GM21529 (cell line): Measurements from ENCODE around the gene BRINP3.

Experiments used
- ATAC-seq: cut with Tn5 transposase; IDR thresholded peaks from one replicate; pipeline ENCODE4 v1.9.1; 2021; ENCODE audit not compliant: unreplicated experiment

Gene BRINP3

DNA sequence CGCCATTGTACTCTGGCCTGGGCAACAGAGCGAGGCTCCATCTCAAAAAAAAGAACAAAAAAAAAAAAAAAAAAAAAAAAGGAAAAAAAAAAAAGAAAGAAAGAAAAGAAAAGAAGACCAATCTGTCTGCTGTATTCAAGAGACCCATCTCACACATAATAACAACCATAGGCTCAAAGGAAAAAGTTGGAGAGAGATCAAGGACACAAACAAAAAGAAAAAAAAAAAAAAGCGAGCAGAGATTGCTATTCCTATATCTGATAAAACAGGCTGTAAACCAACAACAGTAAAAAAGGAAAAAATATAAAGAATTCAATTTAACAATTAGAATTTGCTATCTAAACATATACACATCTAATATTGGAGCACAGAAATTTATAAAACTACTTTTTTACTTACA lies 150.4 kb downstream of the BRINP3 start:
- no peak for ATAC-seq

DNA sequence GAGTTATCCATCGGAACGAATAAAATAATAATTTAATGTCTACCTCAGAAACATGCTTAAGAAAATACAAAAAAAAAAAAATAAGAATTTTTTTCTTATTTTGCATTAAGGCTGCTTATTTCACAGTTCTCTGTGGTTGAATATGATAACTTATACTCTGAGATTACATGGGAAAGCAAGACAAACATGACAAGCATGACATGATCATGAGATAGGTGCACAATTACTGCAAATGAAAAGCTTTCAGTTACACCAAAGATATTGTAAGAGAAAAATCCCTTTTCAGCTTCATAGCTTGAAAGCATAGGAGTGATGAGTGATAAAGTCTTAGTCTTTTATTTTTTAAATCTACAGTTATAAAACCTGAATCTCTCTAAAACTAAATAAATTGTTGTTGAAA lies 154.1 kb downstream of the BRINP3 start:
- ATAC-seq = no peak

DNA sequence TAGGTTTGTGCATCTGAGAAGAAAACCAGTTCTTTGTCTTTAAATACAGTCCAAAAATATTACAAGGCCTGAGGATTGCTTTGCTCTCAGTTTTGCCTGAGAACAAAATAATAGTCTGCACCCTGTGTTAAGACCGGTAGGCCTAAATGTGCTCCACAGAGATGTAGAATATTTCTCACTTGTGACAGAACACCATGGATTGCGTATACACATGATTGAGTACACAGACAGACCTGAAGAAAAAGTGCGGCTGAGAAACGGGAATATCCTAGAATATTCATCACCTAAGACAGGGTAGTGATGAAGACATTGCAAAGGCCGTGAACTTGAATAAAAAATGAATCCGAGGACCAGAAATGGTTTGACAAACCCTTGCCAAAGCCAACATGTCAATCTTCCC lies 155.4 kb downstream of the BRINP3 start:
- no peak for ATAC-seq

DNA sequence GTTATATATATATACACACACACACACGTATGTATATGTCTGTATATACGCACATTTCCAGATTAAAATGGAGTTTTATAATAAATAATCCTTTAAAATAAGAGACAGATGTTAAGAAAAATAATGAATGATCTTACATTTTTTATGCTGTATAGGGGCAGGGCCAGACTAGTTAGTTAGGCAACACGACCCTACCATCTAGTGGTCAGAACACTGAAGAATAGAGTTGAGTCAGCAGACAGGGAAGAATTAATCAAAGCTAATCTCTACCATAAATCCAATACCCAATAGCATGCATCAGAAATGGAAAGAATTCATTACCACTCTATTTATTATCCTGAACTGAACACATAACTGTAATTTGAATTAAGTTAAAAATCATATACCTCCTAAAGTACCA lies 156.7 kb downstream of the BRINP3 start:
- no peak for ATAC-seq

DNA sequence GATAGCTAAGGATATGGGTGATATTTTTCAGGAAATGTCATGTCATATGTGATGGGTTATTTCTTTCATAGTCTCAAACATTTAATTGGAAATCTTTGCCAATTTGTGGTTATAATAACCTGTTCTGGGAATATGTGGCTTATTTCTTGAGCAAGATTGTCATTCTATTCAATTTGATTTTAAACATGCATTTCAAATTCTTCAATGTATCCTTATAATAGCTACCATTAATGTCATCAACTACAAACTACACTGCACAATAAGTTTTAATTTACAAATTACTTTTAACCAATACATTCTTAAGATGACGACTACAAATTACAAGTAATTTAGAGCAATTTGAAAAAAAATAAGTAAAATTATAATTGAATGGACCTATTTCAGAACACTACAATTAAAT lies 164.9 kb downstream of the BRINP3 start:
- ATAC-seq = no peak

DNA sequence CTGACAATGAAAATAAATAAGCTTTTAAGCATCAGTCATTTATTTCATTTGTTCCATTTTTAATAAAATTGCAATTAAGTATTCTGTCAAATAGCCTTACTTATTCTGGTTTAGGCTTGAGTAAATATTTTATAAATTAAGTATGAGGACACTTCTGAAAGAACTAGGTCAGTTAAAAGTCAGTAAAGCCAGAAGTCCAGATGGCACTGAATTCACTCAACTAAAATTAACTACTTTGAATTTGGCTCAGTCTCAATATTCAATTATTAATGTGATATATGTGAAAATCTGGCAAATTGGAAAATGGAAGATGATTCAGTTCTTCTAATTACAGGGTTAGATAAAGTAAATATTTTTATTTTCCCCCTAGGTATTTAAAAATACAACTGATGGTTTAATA lies 174.2 kb downstream of the BRINP3 start:
- ATAC-seq = no peak

DNA sequence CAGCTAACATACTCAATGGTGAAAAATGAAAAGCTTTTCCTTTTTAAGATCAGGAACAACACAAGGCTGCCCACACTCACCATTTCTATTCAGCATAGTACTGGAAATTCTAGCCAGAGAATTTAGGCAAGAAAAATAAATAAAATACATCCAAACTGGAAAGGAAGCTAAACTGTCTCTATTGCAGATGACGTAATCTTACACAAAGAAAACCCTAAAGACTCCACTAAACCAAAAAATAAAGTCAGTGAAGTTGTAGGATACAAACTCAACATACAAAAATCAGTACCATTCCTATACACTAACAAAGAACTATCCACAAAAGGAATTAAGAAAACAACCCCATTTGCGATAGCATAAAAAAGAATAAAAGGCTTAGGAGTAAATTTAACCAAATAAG lies 181.2 kb downstream of the BRINP3 start:
- ATAC-seq = no peak

DNA sequence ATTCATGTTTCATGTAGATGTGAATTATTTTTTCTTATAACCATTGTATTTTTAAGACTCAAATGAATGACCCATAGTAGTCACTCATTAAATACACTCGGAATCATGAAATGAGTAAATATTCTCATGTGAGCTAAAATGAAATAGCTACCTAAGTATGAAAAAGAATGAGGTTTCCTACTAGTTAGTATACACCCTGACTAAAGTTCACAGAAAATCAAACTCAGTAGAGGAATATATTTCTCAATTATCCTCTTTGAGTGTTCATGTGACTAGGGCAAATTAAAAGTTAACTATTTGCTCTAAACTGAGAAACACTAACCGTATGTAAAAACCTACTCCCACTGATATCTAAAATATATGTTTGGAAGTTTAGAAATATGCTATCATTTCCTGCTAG lies 187.8 kb downstream of the BRINP3 start:
- ATAC-seq = no peak

DNA sequence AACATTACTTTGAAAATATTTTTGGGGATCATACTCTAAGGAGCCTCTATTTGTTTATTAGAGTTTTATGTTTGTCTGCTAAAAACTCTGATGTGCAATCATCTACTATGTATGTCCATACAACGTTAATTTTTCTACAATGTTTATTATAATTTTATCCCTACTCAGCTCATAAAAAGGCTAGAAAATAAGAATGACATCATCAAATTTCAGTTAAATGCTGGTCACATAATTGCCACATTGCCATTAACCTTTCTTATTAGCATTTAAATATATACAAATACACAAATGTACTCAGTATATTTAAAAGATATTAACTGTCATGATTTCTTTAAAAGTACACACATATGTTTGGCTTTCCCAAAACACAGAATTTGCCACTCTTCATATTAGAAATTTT lies 191.6 kb downstream of the BRINP3 start:
- ATAC-seq = no peak

DNA sequence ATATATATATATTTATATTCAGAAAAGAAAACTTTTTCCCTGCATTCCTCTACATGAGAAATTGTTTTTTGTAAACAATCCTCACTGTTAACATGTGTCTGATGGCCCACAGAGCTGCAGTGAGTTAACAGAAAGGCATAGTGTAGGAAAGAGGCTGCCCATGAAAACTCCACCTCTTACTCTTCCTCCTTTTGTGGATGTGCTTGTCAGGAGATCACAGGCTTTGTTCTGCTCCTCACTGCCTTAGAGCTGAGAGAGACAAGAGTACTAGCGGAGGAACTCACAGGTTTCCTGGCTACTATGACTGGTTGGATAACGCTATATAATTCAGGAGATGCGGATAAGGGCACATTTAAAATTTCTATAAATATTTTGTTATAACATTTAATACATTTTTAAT lies 200.6 kb downstream of the BRINP3 start:
- no peak for ATAC-seq

DNA sequence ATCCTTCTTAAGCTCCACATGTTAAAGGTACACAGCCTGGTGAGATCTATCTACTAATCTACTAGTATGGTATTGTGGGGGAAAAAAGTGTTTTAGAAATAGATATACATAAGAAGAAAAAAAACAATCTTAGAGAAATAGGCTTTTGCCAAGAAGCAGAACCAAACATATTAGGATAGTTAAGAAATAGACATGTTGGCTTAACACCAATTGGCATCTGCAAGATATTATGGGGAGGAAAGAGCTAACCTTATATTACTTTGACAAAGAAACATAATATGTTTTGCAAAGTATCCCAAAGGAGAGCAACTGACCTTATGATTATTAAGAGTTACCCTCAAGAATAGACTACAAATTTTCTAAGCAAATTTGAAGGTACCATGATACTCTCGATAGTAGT lies 202.9 kb downstream of the BRINP3 start:
- no peak for ATAC-seq

DNA sequence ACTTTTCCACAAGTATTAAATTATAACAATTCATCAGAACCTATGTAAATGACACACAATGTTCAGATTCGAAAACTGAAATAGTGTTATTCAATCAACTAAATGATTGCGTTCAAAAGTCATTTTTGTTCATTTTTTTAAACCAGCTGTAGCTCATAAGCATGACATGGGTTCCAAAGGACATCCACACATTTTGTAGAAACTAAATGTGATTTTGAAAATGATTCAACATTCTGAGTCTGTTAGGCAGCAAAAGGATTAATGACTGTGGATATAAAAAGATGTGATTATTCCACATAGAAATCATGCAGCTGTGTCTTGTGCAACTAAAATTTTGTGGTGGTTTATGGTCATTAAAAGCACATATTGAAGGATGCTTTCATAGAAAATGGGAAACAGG lies 204.5 kb downstream of the BRINP3 start:
- ATAC-seq = no peak

DNA sequence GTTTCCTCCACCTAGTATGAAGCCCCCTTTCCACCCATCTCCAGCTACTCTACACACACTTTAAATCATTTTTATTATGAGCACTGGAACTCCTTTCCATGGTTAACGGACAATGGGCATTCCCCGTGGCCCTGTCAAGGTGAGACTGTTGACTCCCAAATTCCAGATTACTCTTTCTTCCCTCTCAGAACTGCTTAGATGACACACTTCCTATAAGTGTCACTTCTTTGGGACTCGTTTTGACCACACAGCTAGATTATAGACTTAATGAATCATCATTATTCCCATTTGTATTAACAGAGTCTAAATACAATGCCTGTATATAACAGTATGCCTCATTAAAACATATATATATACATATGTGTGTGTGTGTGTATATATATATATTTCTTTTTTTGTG lies 215.1 kb downstream of the BRINP3 start:
- ATAC-seq = no peak

DNA sequence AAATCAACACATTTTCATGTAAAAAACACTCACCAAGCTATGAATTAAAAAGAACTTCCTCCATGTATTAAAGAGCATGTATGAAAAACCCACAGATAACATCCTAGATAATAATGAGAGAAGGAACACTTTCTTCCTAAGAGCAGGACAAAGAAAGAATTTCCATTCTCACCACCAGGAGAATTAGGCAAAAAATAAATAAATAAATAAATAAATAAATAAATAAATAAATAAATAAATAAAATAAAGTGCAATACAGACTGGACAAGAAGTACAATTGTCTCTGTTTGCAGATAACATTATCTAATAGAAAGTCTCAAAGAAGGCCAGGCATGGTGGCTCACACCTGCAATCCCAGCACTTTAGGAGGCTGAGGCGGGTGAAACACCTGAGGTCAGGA lies 218.2 kb downstream of the BRINP3 start:
- ATAC-seq = no peak

DNA sequence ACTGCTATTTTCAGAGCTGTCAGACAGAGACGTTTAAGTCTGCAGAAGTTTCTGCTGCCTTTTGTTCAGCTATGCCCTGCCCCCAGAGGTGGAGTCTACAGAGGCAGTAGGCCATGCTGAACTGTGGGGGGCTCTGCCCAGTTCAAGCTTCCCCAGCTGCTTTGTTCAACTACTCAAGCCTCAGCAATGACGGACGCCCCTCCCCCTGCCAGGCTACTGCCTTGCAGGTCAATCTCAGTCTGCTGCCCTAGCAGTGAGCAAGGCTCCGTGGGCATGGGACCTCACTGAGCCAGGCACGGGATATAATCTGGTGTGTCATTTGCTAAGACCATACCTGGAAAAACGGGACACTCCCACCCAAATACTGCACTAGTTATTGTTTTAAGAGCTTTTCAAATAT lies 219.7 kb downstream of the BRINP3 start:
- no peak for ATAC-seq

DNA sequence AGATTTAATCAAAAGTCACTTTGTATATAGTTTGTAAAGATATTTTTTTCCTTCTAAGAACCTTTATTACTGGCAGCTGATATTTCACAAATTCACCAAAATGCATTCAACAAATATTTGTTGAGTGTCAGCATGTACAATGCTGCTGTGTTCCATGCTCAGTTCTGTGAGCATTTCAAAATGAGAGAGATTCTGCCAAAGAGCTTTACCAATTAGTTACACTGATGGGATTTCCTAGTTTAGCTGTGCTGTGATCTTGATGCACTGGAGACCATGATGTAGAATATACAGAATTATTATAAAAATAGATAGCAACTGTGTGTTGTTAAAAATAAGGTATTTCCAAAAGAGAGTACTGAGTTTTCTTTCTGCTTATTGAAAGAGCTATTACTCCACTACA lies 225.6 kb downstream of the BRINP3 start:
- no peak for ATAC-seq

DNA sequence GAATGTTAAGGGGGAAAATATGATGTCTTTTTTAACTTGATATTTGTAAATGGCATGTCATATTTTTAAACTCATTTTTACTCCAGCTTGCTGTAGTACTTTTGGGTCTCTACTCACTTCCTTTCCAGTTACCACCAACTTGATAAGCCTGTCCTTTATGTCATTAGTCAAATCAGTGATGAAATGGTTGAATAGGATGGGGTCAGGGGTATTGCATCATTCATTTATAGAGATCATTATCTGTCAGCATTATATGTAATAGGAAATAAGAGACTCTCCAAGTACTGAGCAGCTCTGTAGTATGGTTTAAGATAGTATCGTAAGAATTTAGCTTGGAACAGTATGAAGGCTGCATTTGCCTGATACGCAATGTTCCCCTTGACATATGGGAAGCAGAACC lies 227.3 kb downstream of the BRINP3 start:
- ATAC-seq = no peak

DNA sequence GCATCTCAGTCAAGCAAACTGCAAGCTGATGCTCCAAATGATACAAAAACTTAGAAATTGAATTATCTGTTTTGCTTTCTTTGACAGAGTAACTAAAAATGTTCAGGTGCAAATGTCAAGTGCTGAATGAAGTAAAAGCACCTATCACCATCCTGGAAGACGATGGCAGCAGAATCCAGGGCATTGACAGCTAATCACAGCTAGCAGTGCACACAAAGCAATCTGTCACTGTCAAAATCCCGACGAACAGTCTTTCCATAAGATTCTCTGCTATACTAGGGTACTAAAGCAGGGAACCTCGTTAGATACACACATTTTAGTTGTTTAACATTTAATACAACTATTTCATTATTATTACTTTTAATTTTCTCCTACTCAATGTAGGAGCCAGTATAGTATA lies 233.3 kb downstream of the BRINP3 start:
- no peak for ATAC-seq

DNA sequence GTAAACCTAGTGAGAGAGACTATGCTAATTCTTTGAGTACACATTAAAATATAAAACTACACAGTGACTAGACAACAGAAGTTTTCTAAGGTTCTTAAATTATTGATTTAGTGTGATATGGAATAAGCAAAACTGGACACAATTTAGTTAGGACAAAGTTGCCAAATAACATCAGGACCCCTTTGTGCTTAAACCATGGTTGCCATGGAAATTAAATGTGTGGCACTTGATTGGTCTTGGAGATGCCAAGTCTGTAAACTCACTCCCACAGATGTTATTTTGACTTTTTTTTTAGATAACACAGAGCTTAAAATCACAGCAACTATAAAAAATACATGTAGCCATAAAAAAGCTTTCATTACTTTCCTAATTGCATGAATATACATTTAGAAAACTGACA lies 234.6 kb downstream of the BRINP3 start:
- ATAC-seq = no peak

DNA sequence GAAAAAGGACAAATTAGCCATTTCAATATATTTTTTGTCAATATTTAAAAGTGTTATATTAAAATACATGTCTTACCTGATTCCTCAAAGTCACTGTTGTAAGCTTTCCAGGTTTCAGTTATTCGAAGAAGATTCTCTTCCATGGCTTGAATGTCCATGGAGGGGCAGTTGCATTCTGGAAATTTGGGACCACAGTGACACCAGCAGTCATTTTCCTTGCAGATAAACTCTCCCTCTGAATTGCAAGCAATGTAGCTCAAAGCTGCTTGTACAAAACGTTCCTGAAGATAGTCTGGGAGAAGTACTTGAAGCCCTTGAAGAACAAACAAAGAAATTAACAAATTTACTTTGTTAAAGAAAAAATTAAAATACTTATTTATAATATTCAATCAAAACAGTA lies 251.7 kb downstream of the BRINP3 start:
- no peak for ATAC-seq

DNA sequence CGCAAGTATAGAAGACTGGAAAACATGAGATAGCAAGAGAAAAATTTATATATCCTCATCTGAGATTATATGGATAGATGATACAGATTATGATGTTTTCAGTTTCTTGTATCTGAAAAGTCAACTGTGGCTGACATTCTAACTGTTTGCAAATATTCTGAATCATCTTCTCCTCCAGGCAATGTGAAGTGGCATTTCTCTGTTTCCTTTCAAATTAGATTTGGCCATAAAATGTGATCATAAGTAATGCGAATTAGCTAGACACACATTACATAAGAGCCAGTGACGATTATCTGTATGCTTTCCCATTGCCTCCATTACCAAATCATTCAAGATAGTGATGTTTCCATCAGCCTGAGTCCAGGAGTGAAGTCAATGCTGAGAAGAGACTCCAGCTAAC lies 265.2 kb downstream of the BRINP3 start:
- ATAC-seq = no peak

DNA sequence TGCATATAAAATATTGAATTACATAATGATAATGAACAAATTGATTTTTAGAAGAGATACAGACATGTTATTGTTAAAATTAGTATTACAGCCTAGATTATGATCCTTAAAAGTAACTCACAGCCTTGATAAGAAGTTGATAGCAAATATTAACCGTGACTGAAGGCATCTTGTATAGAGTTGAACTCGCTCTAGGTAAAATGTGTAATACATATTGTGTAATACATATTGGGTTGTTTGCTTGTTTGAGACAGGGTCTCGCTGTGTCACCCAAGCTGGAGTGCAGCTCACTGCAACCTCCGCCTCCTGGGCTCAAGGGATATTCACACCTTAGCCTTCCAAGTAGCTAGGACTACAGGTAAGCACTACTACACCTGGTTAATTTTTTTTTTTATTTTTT lies 269.9 kb downstream of the BRINP3 start:
- ATAC-seq = no peak

DNA sequence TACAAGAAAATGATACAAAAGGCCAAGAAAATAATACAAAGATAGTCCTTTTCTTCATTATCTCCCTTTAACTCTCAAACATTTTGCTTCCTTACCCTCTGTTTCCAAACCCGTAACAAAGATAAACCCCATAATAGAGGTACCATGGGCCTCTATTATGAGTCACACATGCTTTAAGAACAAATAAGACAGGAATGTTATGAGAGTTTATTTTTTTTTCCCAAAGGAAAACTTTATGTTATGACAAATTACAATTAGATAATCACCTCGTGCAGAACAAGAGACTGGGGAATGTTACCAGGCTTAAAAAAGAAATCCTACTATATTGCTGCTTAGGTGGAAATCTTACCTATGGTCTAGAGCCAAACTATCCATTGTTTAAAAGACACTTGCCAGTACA lies 272.0 kb downstream of the BRINP3 start:
- no peak for ATAC-seq

DNA sequence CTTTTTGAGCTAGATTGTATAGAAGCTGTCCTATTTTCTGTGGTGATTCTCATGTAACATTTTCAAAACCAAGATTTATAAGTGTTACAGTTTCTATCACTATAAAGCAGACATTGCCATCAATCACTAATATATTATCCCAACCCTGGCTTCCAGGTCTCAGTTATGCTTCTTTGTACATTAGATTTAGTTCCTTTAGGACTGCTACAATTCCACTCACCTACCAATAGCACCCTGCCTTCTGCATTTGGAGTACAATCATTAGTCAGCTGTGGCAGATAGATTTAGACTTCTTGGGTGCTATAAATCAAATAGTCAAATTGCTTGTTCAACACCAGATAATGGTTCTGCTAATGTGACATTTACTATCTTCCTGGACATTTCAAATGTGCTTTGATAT lies 281.6 kb downstream of the BRINP3 start:
- no peak for ATAC-seq
